OCI-LY7 (cell line): Measurements from ENCODE around the gene TRIM72. TPM values are rescaled to one million over a fixed set of nuclear protein-coding genes. Genes with fewer than 3 reads are reported as not detected.

Experiments
- BruUV-seq: library from RNA; stranded (reverse); fragments of 400-500 nt; replicated peaks from 2 replicates; lab custom pipeline; 2021; lab: Mats Ljungman, UMichigan
- CTCF ChIA-PET: fragments of 300-600 bp; sonication (Branson Sonifier 250); formaldehyde crosslinking; loops from one replicate; lab custom pipeline; 2022; ENCODE audit warnings: antibody characterized with exemption; ENCODE audit not compliant: unreplicated experiment; lab: Charles Lee
- POLR2A ChIA-PET: fragments of 300-600 bp; sonication (Branson Sonifier 250); formaldehyde crosslinking; loops from one replicate; lab custom pipeline; 2022; ENCODE audit warnings: antibody characterized with exemption; lab: Charles Lee
- DNase-seq: peaks from one replicate; pipeline ENCODE4 v3.0.0-alpha.2; 2015; ENCODE audit warnings: low spot score
- H2AFZ ChIP-seq: fragments of 200-600 bp; sonication (generic), shearing (Covaris generic); 2 replicates; pipeline ENCODE4 v1.6.1; 2014; ENCODE audit warnings: mild to moderate bottlenecking, antibody characterized with exemption, low read length, moderate library complexity
- H3K27ac ChIP-seq: fragments of 200-600 bp; sonication (generic); 2 replicates; pipeline ENCODE4 v1.5.1; 2014; ENCODE audit warnings: mixed run types, low read depth, mild to moderate bottlenecking, moderate library complexity, low read length, inconsistent platforms; ENCODE audit not compliant: poor library complexity, severe bottlenecking
- H3K36me3 ChIP-seq: fragments of 200-600 bp; sonication (generic); 2 replicates; pipeline ENCODE4 v1.6.1; 2014; ENCODE audit warnings: mild to moderate bottlenecking, antibody characterized with exemption, low read length, moderate library complexity, mixed read lengths; ENCODE audit not compliant: insufficient read depth
- H3K4me1 ChIP-seq: fragments of 200-600 bp; sonication (generic); 2 replicates; pipeline ENCODE4 v1.5.1; 2014; ENCODE audit warnings: mild to moderate bottlenecking, low read length; ENCODE audit not compliant: insufficient read depth, poor library complexity, severe bottlenecking
- H3K4me2 ChIP-seq: fragments of 200-600 bp; sonication (generic); 2 replicates; pipeline ENCODE4 v1.6.1; 2014; ENCODE audit warnings: mild to moderate bottlenecking, low read length
- H3K4me3 ChIP-seq: fragments of 200-600 bp; sonication (generic); 2 replicates; pipeline ENCODE4 v1.5.1; 2014; ENCODE audit warnings: mild to moderate bottlenecking, low read depth, low read length; ENCODE audit not compliant: poor library complexity, severe bottlenecking
- H3K79me2 ChIP-seq: fragments of 200-600 bp; sonication (generic); 2 replicates; pipeline ENCODE4 v1.6.1; 2016; ENCODE audit warnings: low read depth, mild to moderate bottlenecking, low read length, moderate library complexity, mixed read lengths; ENCODE audit not compliant: insufficient read depth
- H3K9me2 ChIP-seq: fragments of 200-600 bp; sonication (generic); 2 replicates; pipeline ENCODE4 v1.6.1; 2016; ENCODE audit warnings: mild to moderate bottlenecking, low read length, mixed read lengths; ENCODE audit not compliant: insufficient read depth
- H3K9me3 ChIP-seq: fragments of 200-600 bp; sonication (generic); 2 replicates; pipeline ENCODE4 v1.6.1; 2014; ENCODE audit warnings: mild to moderate bottlenecking, mixed run types, low read length, mixed read lengths
- H4K20me1 ChIP-seq: fragments of 200-600 bp; sonication (generic); 2 replicates; pipeline ENCODE4 v1.6.1; 2014; ENCODE audit warnings: mild to moderate bottlenecking, antibody characterized with exemption, low read length, moderate library complexity, mixed read lengths; ENCODE audit not compliant: insufficient read depth
- CTCF ChIP-seq: fragments of 200-600 bp; sonication (generic); conservative IDR thresholded peaks from 2 replicates; pipeline ENCODE4 v1.5.1; 2014; ENCODE audit warnings: mild to moderate bottlenecking, antibody characterized with exemption, low read length, moderate library complexity, mixed read lengths
- EZH2phosphoT487 ChIP-seq: fragments of 200-600 bp; sonication (generic); IDR thresholded peaks from 2 replicates; pipeline ENCODE4 v1.6.1; 2018; ENCODE audit warnings: low read depth, borderline replicate concordance, mild to moderate bottlenecking, mixed run types, antibody characterized with exemption, low read length, moderate library complexity, mixed read lengths
- intact Hi-C: fragments of 100-400 bp; cut with micrococcal nuclease; formaldehyde crosslinking; loops from one replicate; pipeline ENCODE4 v1.10.0; 2022; ENCODE audit not compliant: unreplicated experiment
- total RNA-seq, 2 experiments: library from RNA; depleted of rRNA in 1 of 2; stranded (reverse); fragments of >200 nt in 1 of 2; shearing (Covaris generic) in 1 of 2; gene quantifications; 2 replicates each; pipeline ENCODE4 v1.2.3, GENCODE V29; 2014 to 2022

TRIM72 gene
- total RNA-seq, 2 experiments from 2014 or later: 0.13 to 1.1 TPM

- Histone ChIP-seq H2AFZ (no peak overlapping the region), H4K20me1 (peaks cover 71% of the 10 kb centered on the region), H3K27ac (no peak overlapping the region), H3K4me3 (no peak overlapping the region), H3K9me2 (no peaks in the 10 kb centered on the region), H3K79me2 (peaks cover 94% of the 10 kb centered on the region), H3K36me3 (peaks cover 87% of the 10 kb centered on the region), H3K9me3 (no peaks in the 10 kb centered on the region), H3K4me1 (peaks cover 25% of the 10 kb centered on the region), H3K4me2 (peak overlapping the region; percentile 80; the same call in 1 of the 2 replicates)
- DNase-seq: no peak
- CTCF ChIA-PET: no interaction called here
- no TSS peak for BruUV-seq
- intact Hi-C loops: no loop called here
- POLR2A ChIA-PET: interaction anchor here (1.2 to 2.0 kb wide), 2 partner anchors 15 to 66 kb away, joined by 4 read pairs; partner anchors contain the start of gene KAT8
- no peak for TF ChIP-seq EZH2phosphoT487
- TF ChIP-seq CTCF: no peak
Observed at GRCh38 chr16:31183432-31184428, 30.2 kb upstream of the TRIM72 start.

- Histone ChIP-seq H3K27ac (no peak overlapping the region), H3K9me2 (no peaks in the 10 kb centered on the region), H3K4me2 (no peak overlapping the region), H4K20me1 (peaks cover 82% of the 10 kb centered on the region), H3K36me3 (peaks cover 99% of the 10 kb centered on the region), H3K9me3 (no peaks in the 10 kb centered on the region), H3K4me3 (no peak overlapping the region), H3K4me1 (peaks cover 21% of the 10 kb centered on the region), H3K79me2 (peaks cover 99% of the 10 kb centered on the region), H2AFZ (no peak overlapping the region)
- no peak for TF ChIP-seq CTCF
- no peak for TF ChIP-seq EZH2phosphoT487
- ChIA-PET POLR2A (no interaction called here), CTCF (interaction anchor here (1.1 kb wide), 1 partner anchor 17 kb away, joined by 3 read pairs; the partner anchor contains the start of gene PYCARD)
- no TSS peak for BruUV-seq
- intact Hi-C loops: no loop called here
- DNase-seq: no peak
Observed at GRCh38 chr16:31184888-31185287, 29.0 kb upstream of the TRIM72 start.
